Measurements from ENCODE around the gene ZNF620.
A peak's percentile ranks its signal among the peaks of the same experiment; 100 is the strongest.
"Not testable (repeated sequence)": the region's sequence is repeated elsewhere in the genome, so short reads cannot be mapped to it uniquely, and the experiment has no call there.

ZNF620 gene

GRCh38 chr3:40505599-40506462, at the start of gene ZNF620:
Gene ZNF620 (plus strand): TSS chr3:40506039. CDS start chr3:40506353, 314 bp downstream.
- DNase-seq = peak; percentile 67

DNA sequence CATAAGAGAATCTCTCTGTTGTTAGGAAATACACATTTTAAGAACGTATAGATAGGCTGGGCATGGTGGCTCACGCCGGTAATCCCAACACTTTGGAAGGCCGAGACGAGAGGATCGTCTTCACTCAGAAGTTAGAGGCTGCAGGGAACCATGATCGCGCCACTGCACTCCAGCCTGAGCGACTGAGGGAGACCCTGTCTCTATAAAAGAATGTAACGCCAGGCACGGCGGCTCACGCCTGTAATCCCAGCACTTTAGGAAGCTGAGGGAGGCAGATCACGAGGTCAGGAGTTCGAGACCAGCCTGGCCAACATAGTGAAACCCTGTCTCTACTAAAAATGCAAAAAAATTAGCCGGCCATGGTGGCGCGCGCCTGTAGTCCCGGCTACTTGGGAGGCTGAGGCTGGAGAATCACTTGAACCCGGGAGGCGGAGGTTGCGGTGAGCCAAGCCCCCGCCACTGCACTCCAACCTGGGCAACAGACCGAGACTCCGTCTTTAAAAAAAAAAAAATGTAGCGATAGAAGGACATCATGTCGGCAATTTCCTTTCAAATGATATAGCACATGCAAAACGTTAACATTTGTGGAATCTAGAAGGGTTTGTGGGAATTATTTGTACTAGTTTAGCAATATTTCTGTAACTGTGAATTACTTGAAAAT, 49.4 kb upstream of the ZNF620 start:
- DNase-seq = no peak

DNA sequence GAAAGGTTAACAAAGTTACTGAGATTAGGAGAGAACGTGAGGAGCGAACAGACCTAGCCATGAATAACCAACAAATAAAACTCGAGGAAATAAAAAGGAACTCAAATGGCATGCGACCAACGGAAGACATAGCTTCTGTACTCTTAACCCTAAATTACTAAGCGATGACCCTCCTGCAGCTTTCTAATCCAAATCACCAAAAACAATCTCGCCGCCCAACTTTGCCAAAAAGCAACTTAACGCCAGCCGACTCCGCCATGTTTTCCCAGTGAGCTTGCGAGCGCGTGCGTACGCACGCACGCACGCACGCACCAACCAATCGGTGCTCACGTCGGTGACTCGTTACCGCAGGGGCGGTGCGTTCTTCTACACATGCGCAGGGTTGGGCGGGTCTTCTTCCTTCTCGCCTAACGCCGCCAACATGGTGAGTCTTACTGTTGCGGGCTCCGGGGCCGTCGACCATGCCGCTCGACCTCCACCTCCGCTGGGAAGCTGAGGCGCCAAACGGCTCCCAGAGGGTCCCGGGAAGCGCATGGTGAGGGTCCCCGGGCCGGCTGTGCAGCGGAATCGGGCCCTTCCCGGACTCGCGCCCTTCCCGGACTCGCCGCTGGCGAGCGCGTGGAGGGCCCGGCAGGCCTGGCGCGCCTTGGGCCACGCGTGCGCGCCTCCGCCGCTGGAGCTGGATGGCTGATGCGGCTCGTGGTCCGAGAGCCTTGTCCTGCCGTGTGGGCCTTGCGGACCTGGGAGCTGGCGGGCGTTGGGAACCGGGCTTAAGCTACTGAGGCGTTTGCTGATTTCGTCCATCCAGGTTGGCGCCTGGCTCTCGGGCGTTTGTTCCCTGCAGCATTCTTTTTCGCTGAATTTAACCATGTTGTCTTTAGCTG, 48.7 kb upstream of the ZNF620 start, which contains the start of gene RPL14:
TSS of gene RPL14 (plus strand) at position 400 of the 884 bp plus-strand sequence. CDS start at position 533, 133 bp downstream.
- peak; percentile 86 for DNase-seq

DNA sequence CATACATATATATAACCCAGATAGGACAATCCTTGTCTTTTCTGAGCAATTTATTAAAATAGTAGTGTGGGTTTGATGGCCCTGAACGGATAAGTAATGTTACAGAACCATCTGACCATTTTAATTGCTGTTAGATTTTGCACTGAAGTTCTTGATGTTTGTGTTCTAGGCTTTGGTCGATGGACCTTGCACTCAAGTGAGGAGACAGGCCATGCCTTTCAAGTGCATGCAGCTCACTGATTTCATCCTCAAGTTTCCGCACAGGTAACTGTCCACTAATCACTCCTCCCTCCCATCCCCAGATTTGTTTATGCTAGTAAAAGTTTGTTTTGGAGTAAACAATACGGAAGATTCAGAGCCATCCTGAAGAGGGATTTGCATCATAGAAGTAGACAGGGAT, 47.4 kb upstream of the ZNF620 start:
- DNase-seq = no peak

GRCh38 chr3:40460481-40460880, 45.4 kb upstream of the ZNF620 start:
- not testable (repeated sequence) for DNase-seq

GRCh38 chr3:40461161-40461560, 44.7 kb upstream of the ZNF620 start:
- no peak for DNase-seq

DNA sequence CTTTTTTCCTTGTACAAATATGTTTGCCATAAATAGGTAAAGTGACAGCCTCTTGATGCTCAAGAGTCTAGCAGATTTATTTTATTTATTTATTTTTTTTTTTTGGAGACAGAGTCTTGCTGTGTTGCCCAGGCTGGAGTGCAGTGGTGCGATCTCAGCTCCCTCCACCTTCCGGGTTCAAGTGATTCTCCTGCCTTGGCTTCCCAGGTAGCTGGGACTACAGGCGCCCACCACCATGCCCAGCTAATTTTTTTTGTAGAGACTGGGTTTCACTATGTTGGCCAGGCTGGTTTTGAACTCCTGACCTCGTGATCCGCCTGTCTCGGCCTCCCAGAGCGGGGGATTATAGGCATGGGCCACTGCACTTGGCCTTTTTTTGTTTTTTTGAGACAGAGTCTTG, 43.0 kb upstream of the ZNF620 start:
- not testable (repeated sequence) for DNase-seq

GRCh38 chr3:40463579-40463978, 42.3 kb upstream of the ZNF620 start:
- no peak for DNase-seq

- no peak for DNase-seq
Measured at GRCh38 chr3:40464339-40465110, 41.3 kb upstream of the ZNF620 start.

DNA sequence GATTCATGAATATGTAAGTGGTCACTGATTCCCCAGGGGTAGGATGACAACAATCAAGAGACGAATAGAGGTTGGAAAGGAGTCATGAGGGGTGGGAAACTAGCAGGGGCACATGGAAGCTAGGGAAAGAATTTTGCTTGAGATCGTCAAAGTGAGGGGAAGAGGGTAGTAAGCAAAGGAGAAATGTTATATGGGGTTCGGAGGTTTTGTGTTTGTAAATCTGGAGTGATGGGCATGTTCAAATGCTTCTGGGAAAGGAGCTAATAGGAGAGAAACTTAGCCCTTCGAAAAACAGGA, 40.8 kb upstream of the ZNF620 start:
- no peak for DNase-seq

- no peak for DNase-seq
Measured at GRCh38 chr3:40465456-40465855, 40.4 kb upstream of the ZNF620 start.

DNA sequence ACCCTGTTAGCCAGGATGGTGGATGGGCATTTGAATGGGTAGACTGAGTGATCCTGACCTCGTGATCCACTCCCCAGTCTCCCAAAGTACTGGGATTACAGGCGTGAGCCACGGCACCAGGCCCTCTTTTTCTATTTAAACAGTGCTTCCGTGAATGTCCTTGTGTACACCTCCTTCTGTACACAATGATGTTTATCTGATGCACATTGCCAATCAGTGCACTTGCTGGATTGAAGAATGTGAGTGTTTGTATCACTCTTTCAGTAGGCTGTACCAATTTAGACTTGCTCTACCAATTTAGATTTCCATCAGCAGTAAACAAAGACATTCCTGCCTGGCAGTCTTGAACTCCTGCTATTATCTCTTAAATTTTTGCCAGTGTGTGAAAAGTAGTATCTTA, 37.8 kb upstream of the ZNF620 start:
- DNase-seq = no peak

DNA sequence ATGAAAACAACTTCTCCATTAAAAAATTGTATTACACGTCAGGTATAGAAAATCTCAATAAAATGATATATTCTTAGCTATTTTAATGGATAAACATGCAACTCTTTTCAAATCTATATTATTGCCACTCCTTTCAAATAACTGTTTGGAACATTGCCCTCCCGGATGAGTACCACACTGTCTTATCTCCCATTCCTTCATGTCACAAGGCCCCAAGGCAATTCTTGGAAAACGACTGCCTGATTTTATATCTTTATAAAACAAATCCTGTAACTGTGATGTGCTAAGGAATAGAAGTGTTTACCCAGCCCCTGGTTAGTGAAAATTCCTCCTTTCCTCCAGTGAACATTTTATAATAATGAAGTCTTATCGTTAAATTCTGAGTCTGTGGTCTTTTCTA, 35.1 kb upstream of the ZNF620 start:
- DNase-seq = no peak

DNA sequence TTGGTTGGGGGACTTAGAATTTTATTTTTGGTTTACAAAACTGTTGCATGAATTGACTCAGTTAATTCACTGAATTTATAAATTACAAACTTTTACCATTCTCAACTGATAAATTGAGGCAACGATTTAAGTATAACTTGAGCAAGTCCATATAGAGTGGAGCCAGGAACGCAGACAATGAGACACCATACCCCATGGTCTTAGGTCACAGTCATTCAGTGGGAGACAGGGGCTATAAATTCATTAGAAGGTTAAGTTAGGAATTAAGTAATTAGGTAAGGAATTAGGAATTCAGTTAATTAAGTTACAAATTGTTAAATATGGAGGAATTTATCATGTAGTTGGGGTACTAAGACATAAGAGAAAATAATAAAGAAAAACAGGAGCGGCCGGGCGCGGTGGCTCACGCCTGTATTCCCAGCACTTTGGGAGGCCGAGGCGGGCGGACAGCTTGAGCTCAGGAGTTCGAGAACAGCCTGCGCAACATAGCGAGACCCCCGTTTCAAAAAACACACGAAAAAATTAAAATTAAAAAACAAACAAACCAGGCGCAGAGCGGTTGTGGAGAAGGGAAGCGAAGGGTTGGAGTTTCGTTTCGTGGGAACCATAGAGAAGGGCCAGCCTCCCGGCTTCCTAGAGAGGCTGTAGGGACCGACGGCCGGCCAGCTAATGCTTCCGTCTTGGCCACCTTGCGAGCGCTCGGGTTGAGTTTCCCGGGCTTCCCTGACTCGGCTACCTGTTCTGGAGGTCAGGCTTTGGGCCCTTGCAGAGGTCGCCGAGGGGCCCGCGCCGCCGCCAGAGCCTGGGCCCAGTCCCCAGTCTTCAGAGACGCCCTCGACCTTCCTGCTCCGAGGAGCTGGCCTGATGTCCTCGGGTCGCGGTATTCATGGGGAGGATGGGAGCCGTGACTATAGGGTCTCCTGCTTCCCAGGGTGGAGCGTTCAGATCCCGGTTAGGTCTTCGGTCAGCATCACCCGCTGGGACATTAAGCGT, 29.1 kb upstream of the ZNF620 start, which contains the start of gene ZNF619:
TSS of gene ZNF619 (plus strand) at position 645 of the 993 bp plus-strand sequence. CDS start 858 bp downstream, outside the sequence.
- peak; percentile 59 for DNase-seq

DNA sequence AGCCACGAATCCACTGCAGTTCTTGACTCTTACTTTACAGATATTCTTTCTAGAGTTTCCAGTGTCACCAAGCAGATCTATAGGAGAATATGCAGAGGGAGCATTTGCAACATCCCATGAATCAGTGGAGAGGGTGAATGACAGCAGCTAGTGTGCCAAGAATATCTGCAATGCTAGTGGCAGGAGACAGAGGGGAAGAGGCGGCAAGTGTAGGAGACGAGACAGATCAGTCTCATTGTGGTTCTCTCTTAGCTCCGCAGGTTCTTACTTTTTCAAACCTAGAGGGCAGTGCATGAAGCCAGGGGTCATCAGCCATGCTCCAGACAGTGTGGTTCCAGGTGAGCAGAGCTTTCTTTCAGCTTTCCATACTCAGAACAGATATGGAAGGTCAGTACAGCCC, 28.2 kb upstream of the ZNF620 start:
- no peak for DNase-seq

- DNase-seq = no peak
Measured at GRCh38 chr3:40487172-40487571, 18.7 kb upstream of the ZNF620 start.

- no peak for DNase-seq
Measured at GRCh38 chr3:40490916-40491315, 14.9 kb upstream of the ZNF620 start.

DNA sequence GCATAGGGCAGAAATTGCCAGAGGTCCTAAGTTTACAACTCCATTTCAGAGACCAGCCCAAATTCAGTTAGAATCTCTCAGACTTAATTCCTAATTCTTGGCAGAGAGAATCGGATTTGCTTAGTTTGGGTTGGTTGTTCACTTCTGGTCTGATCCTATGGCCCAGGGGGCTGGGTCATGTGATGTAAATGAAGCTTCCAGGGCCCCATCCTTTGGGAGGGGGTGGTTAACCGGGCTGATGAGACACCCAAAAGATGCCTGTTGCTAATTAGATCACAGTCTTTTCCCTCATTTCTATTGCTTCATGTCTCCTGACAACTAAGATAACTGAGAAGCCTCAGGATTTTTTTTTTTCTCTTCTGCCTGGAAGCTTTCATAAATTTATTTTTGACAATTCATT, 11.1 kb upstream of the ZNF620 start:
- DNase-seq = no peak

DNA sequence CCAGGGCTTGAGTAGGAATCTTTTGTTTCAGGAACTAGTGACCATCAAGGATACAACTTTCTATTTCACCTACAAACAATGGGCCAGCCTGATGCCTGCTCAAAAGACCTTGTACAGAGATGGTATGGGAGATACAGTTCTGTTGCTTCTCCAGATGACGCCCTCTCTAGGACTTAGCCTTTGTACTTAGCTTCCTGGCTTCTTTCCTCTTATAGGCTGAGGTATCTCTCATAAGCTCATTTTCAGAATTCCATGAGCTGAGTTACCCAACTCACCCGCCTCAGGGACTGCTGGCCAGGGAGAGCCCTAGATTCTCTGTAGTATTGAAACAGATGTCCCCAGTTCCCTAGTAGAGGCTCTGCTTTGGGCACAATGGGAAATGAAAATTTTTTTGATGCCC, 8.6 kb upstream of the ZNF620 start:
- DNase-seq = no peak

GRCh38 chr3:40499952-40500351, 5.9 kb upstream of the ZNF620 start:
- no peak for DNase-seq

- DNase-seq = no peak
Measured at GRCh38 chr3:40502034-40502433, 3.8 kb upstream of the ZNF620 start.

Measured in 8988T (cell line).